ENCODE measurements around the gene SUPT4H1.

SUPT4H1 gene

GRCh38 chr17:58383892-58384462 is 32.0 kb upstream of the SUPT4H1 start:
- no peak overlapping the region for H3K27ac Mint-ChIP-seq
- H3K4me1 Mint-ChIP-seq = peaks cover 43% of the 10 kb centered on the region
- H3K4me3 Mint-ChIP-seq = no peak overlapping the region

GRCh38 chr17:58382872-58383242 is 30.9 kb upstream of the SUPT4H1 start:
- Mint-ChIP-seq H3K27me3 (no peaks in the 10 kb centered on the region), H3K9me3 (no peaks in the 10 kb centered on the region), H3K36me3 (no peaks in the 10 kb centered on the region), H3K4me3 (no peak overlapping the region), H3K4me1 (peaks cover 52% of the 10 kb centered on the region), H3K27ac (peak overlapping the region; percentile 71)

More at GRCh38 chr17:58383892-58384462, 32.0 kb upstream of the SUPT4H1 start:
- no peaks in the 10 kb centered on the region for H3K27me3 Mint-ChIP-seq
- no peaks in the 10 kb centered on the region for H3K9me3 Mint-ChIP-seq
- no peaks in the 10 kb centered on the region for H3K36me3 Mint-ChIP-seq

GRCh38 chr17:58382108-58382871 is 30.3 kb upstream of the SUPT4H1 start:
- Mint-ChIP-seq H3K9me3 (no peaks in the 10 kb centered on the region), H3K27me3 (no peaks in the 10 kb centered on the region), H3K36me3 (no peaks in the 10 kb centered on the region), H3K4me3 (peak overlapping the region; percentile 12), H3K4me1 (peaks cover 57% of the 10 kb centered on the region), H3K27ac (peak overlapping the region; percentile 71)

GRCh38 chr17:58381124-58382035 is 29.4 kb upstream of the SUPT4H1 start:
- H3K4me1 Mint-ChIP-seq = peaks cover 60% of the 10 kb centered on the region
- no peaks in the 10 kb centered on the region for H3K36me3 Mint-ChIP-seq
- H3K27ac Mint-ChIP-seq = peak overlapping the region; percentile 71
- H3K4me3 Mint-ChIP-seq = peak overlapping the region; percentile 12
- no peaks in the 10 kb centered on the region for H3K9me3 Mint-ChIP-seq
- H3K27me3 Mint-ChIP-seq = no peaks in the 10 kb centered on the region

GRCh38 chr17:58380207-58381123 is 28.5 kb upstream of the SUPT4H1 start:
- Mint-ChIP-seq H3K4me3 (no peak overlapping the region), H3K27ac (peak overlapping the region; percentile 63), H3K9me3 (no peaks in the 10 kb centered on the region), H3K36me3 (no peaks in the 10 kb centered on the region), H3K27me3 (no peaks in the 10 kb centered on the region), H3K4me1 (peaks cover 60% of the 10 kb centered on the region)

- Mint-ChIP-seq H3K4me1 (peaks cover 56% of the 10 kb centered on the region), H3K36me3 (no peaks in the 10 kb centered on the region), H3K4me3 (peak overlapping the region; percentile 8), H3K9me3 (no peaks in the 10 kb centered on the region), H3K27ac (no peak overlapping the region), H3K27me3 (no peaks in the 10 kb centered on the region)
Measured at GRCh38 chr17:58379511-58379824, 27.5 kb upstream of the SUPT4H1 start.

- peaks cover 56% of the 10 kb centered on the region for H3K4me1 Mint-ChIP-seq
- no peaks in the 10 kb centered on the region for H3K36me3 Mint-ChIP-seq
- peak overlapping the region; percentile 8 for H3K4me3 Mint-ChIP-seq
- H3K9me3 Mint-ChIP-seq = no peaks in the 10 kb centered on the region
- peak overlapping the region; percentile 37 for H3K27ac Mint-ChIP-seq
- H3K27me3 Mint-ChIP-seq = no peaks in the 10 kb centered on the region
Measured at GRCh38 chr17:58378733-58379510, 26.9 kb upstream of the SUPT4H1 start.

- H3K9me3 Mint-ChIP-seq = no peaks in the 10 kb centered on the region
- H3K4me1 Mint-ChIP-seq = peaks cover 51% of the 10 kb centered on the region
Measured at GRCh38 chr17:58377661-58378060, 25.7 kb upstream of the SUPT4H1 start.

GRCh38 chr17:58377093-58377601 is 25.1 kb upstream of the SUPT4H1 start:
- Mint-ChIP-seq H3K4me3 (no peak overlapping the region), H3K4me1 (peaks cover 46% of the 10 kb centered on the region), H3K9me3 (no peaks in the 10 kb centered on the region), H3K27me3 (no peaks in the 10 kb centered on the region), H3K27ac (no peak overlapping the region), H3K36me3 (no peaks in the 10 kb centered on the region)

More at GRCh38 chr17:58377661-58378060, 25.7 kb upstream of the SUPT4H1 start:
- Mint-ChIP-seq H3K27me3 (no peaks in the 10 kb centered on the region), H3K36me3 (no peaks in the 10 kb centered on the region), H3K27ac (no peak overlapping the region), H3K4me3 (no peak overlapping the region)

- Mint-ChIP-seq H3K4me3 (no peak overlapping the region), H3K4me1 (peaks cover 41% of the 10 kb centered on the region), H3K27ac (no peak overlapping the region), H3K36me3 (no peaks in the 10 kb centered on the region), H3K9me3 (no peaks in the 10 kb centered on the region), H3K27me3 (no peaks in the 10 kb centered on the region)
Measured at GRCh38 chr17:58376472-58377000, 24.5 kb upstream of the SUPT4H1 start.

- Mint-ChIP-seq H3K4me3 (no peak overlapping the region), H3K9me3 (no peaks in the 10 kb centered on the region), H3K4me1 (peaks cover 34% of the 10 kb centered on the region), H3K27me3 (no peaks in the 10 kb centered on the region), H3K36me3 (no peaks in the 10 kb centered on the region), H3K27ac (no peak overlapping the region)
Measured at GRCh38 chr17:58375811-58376210, 23.8 kb upstream of the SUPT4H1 start.

- no peaks in the 10 kb centered on the region for H3K9me3 Mint-ChIP-seq
- H3K27ac Mint-ChIP-seq = no peak overlapping the region
- H3K36me3 Mint-ChIP-seq = no peaks in the 10 kb centered on the region
- H3K4me1 Mint-ChIP-seq = peaks cover 29% of the 10 kb centered on the region
- H3K27me3 Mint-ChIP-seq = no peaks in the 10 kb centered on the region
- H3K4me3 Mint-ChIP-seq = no peak overlapping the region
Measured at GRCh38 chr17:58375256-58375655, 23.3 kb upstream of the SUPT4H1 start.

- Mint-ChIP-seq H3K36me3 (peaks cover 3% of the 10 kb centered on the region), H3K4me3 (no peak overlapping the region), H3K27ac (no peak overlapping the region), H3K9me3 (no peaks in the 10 kb centered on the region), H3K4me1 (peaks cover 22% of the 10 kb centered on the region), H3K27me3 (no peaks in the 10 kb centered on the region)
Measured at GRCh38 chr17:58373923-58374322, 21.9 kb upstream of the SUPT4H1 start.

GRCh38 chr17:58373003-58373402 is 21.0 kb upstream of the SUPT4H1 start:
- no peak overlapping the region for H3K27ac Mint-ChIP-seq

More at GRCh38 chr17:58373003-58373402, 21.0 kb upstream of the SUPT4H1 start:
- H3K4me3 Mint-ChIP-seq = no peak overlapping the region
- no peaks in the 10 kb centered on the region for H3K27me3 Mint-ChIP-seq
- peaks cover 3% of the 10 kb centered on the region for H3K36me3 Mint-ChIP-seq
- no peaks in the 10 kb centered on the region for H3K9me3 Mint-ChIP-seq
- H3K4me1 Mint-ChIP-seq = peaks cover 15% of the 10 kb centered on the region
